ENCODE results near the gene MINDY4. TPM values are rescaled to one million over a fixed set of nuclear protein-coding genes. Genes with fewer than 3 reads are reported as not detected.

MINDY4 gene
- total and polyA plus RNA-seq, 10 of the 15 experiments (the other 5 are each of a cell fraction or from before 2014, with no cell fraction given): 0.10 to 0.90 (median 0.40) TPM

- H3K4me3 ChIP-seq: no peak overlapping the region
- no peak for TF ChIP-seq TARDBP (IDR thresholded peaks at IDR 0.05; ENCODE audit: borderline replicate concordance)
- TF ChIP-seq PBX3 (IDR thresholded peaks at IDR 0.05; ENCODE audit: insufficient replicate concordance, low read depth, low read length): no peak
- TF ChIP-seq BCL11A (IDR thresholded peaks at IDR 0.05; ENCODE audit: low read depth, low read length): no peak
- TF ChIP-seq ATF3 (IDR thresholded peaks at IDR 0.05; ENCODE audit: borderline replicate concordance, extremely low read depth, low read depth, low read length): no peak
- TF ChIP-seq, protein P1, sequence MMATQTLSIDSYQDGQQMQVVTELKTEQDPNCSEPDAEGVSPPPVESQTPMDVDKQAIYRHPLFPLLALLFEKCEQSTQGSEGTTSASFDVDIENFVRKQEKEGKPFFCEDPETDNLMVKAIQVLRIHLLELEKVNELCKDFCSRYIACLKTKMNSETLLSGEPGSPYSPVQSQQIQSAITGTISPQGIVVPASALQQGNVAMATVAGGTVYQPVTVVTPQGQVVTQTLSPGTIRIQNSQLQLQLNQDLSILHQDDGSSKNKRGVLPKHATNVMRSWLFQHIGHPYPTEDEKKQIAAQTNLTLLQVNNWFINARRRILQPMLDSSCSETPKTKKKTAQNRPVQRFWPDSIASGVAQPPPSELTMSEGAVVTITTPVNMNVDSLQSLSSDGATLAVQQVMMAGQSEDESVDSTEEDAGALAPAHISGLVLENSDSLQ (IDR thresholded peaks at IDR 0.05): no peak
- no peak for TF ChIP-seq E2F8 (IDR thresholded peaks at IDR 0.05; ENCODE audit: low read depth, partially characterized antibody)
- TF ChIP-seq EED (IDR thresholded peaks at IDR 0.05; ENCODE audit: low read depth): no peak
- TF ChIP-seq TAF1 (IDR thresholded peaks at IDR 0.05; ENCODE audit: borderline replicate concordance, low read depth, low read length): no peak
- TF ChIP-seq SREBF2 (IDR thresholded peaks at IDR 0.05; ENCODE audit: low read length): no peak
- TF ChIP-seq, protein P2, sequence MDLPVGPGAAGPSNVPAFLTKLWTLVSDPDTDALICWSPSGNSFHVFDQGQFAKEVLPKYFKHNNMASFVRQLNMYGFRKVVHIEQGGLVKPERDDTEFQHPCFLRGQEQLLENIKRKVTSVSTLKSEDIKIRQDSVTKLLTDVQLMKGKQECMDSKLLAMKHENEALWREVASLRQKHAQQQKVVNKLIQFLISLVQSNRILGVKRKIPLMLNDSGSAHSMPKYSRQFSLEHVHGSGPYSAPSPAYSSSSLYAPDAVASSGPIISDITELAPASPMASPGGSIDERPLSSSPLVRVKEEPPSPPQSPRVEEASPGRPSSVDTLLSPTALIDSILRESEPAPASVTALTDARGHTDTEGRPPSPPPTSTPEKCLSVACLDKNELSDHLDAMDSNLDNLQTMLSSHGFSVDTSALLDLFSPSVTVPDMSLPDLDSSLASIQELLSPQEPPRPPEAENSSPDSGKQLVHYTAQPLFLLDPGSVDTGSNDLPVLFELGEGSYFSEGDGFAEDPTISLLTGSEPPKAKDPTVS (IDR thresholded peaks at IDR 0.05; ENCODE audit: low read depth, low read length): no peak
- no peaks in the 10 kb centered on the region for H3K36me3 ChIP-seq (ENCODE audit: control insufficient read depth in 2 of 2, insufficient read depth in 2 of 2, low read length in 1 of 2)
- peaks cover 6 to 7% of the 10 kb centered on the region in 2 experiments; a peak in 3 of 4 replicates for H3K27me3 ChIP-seq (replicated peaks in 1 of 2; ENCODE audit: control insufficient read depth in 2 of 2, insufficient read depth in 2 of 2, low read length in 1 of 2)
- H3K9ac ChIP-seq (ENCODE audit: control insufficient read depth, insufficient read depth, low read length): no peak overlapping the region
- no peaks in the 10 kb centered on the region for H4K20me1 ChIP-seq (ENCODE audit: control insufficient read depth, insufficient read depth)
- no peak overlapping the region for H3K27ac ChIP-seq (ENCODE audit: control insufficient read depth, insufficient read depth)
- no peak overlapping the region for H2AFZ ChIP-seq (ENCODE audit: control insufficient read depth, low read depth, low read length)
- ChIA-PET RAD21 (ENCODE audit: unreplicated experiment) (no interaction called here), CTCF (interaction anchor here (1.1 kb wide), 1 partner anchor 186 kb away, joined by 3 read pairs; no protein-coding TSS in a partner anchor), POLR2A (no interaction called here), SMC1A (ENCODE audit: uncharacterized antibody, unreplicated experiment) (no interaction called here)
- DNase-seq (ENCODE audit: low read depth, low spot score) (no peak), ATAC-seq (no peak), FAIRE-seq (no peak)
- in situ Hi-C loops (cut with MboI): no loop called here
- no peaks in the 10 kb centered on the region for H3K79me2 ChIP-seq (ENCODE audit: control insufficient read depth, insufficient read depth, low read length)
- H3K4me2 ChIP-seq (ENCODE audit: control insufficient read depth, insufficient read depth): no peak overlapping the region
- H3K4me1 ChIP-seq (ENCODE audit: control insufficient read depth, insufficient read depth, low read length): no peaks in the 10 kb centered on the region
- intact Hi-C loops (cut with micrococcal nuclease; ENCODE audit: unreplicated experiment): no loop called here
- BruUV-seq (replicated peaks): no TSS peak
- WGBS (ENCODE audit: insufficient coverage, insufficient replicate concordance, low lambda C conversion rate, missing lambda C conversion rate): 51% methylated on average over 11 of the region's 11 CpGs
- H3K9me3 ChIP-seq (replicated peaks; ENCODE audit: control insufficient read depth, insufficient read depth, low read length): no peaks in the 10 kb centered on the region
Observed at GRCh38 chr7:30733691-30734090, 37.5 kb upstream of the MINDY4 start.
